Measurements from ENCODE around the gene PSME4.
A peak's percentile ranks its signal among the peaks of the same experiment; 100 is the strongest.
"Not testable (repeated sequence)": the region's sequence is repeated elsewhere in the genome, so short reads cannot be mapped to it uniquely, and the experiment has no call there.

Gene PSME4

GRCh38 chr2:53961478-53962216 is 9.1 kb downstream of the PSME4 start:
- DNase-seq (ENCODE audit: low read depth in 1 of 2, low spot score in 1 of 2); H3K4me3 ChIP-seq (replicated peaks; ENCODE audit: insufficient read depth, low read length): not testable (repeated sequence)
- TF ChIP-seq SPI1 (IDR thresholded peaks at IDR 0.05; ENCODE audit: borderline replicate concordance, low read depth), result peak; percentile 38; the same call in 1 of the 2 replicates

DNA sequence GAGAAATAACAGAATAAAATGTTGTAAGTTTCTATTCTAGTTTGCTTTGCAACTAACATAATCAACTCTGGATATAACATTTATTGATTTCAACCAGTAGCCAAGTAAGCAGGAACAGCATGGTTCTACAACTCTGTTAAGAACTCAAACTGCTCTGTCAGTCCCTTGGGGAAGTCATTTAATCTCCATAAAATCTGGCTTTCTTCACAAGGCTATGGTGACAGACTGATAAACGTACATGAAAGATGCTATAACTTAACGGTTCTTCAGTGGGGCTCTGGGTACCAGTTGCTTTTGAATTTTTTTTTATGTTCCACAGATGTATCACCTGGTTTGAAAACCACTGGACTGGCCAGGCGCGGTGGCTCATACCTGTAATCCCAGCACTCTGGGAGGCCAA is 10.3 kb downstream of the PSME4 start:
- Histone ChIP-seq H3K27me3 (ENCODE audit: insufficient read depth, poor library complexity, severe bottlenecking) (no peaks in the 10 kb centered on the region), H3K27ac (replicated peaks) (no peak overlapping the region), H3K4me3 (replicated peaks; ENCODE audit: insufficient read depth, low read length) (no peak overlapping the region)
- TF ChIP-seq GABPA (IDR thresholded peaks at IDR 0.05; ENCODE audit: low read depth) (no peak), POLR2AphosphoS5 (IDR thresholded peaks at IDR 0.05; ENCODE audit: low read depth) (no peak), REST (IDR thresholded peaks at IDR 0.05; ENCODE audit: insufficient replicate concordance, low read depth) (no peak), SPI1 (IDR thresholded peaks at IDR 0.05; ENCODE audit: borderline replicate concordance, low read depth) (no peak)
- TF ChIP-seq, protein P1, sequence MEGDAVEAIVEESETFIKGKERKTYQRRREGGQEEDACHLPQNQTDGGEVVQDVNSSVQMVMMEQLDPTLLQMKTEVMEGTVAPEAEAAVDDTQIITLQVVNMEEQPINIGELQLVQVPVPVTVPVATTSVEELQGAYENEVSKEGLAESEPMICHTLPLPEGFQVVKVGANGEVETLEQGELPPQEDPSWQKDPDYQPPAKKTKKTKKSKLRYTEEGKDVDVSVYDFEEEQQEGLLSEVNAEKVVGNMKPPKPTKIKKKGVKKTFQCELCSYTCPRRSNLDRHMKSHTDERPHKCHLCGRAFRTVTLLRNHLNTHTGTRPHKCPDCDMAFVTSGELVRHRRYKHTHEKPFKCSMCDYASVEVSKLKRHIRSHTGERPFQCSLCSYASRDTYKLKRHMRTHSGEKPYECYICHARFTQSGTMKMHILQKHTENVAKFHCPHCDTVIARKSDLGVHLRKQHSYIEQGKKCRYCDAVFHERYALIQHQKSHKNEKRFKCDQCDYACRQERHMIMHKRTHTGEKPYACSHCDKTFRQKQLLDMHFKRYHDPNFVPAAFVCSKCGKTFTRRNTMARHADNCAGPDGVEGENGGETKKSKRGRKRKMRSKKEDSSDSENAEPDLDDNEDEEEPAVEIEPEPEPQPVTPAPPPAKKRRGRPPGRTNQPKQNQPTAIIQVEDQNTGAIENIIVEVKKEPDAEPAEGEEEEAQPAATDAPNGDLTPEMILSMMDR (IDR thresholded peaks at IDR 0.05; ENCODE audit: insufficient read depth, low read length), result no peak
- no peak for DNase-seq (ENCODE audit: low read depth in 1 of 2, low spot score in 1 of 2)

More at GRCh38 chr2:53961478-53962216, 9.1 kb downstream of the PSME4 start:
- not testable (repeated sequence) for H3K27me3 ChIP-seq (ENCODE audit: insufficient read depth, poor library complexity, severe bottlenecking)
- H3K27ac ChIP-seq (replicated peaks), result 0 out of 2 replicates have a peak overlapping the region, but pooled peaks have one; percentile 10

GRCh38 chr2:53958443-53958842 is 12.3 kb downstream of the PSME4 start:
- no peak overlapping the region for H3K27ac ChIP-seq (replicated peaks)
- DNase-seq (ENCODE audit: low read depth in 1 of 2, low spot score in 1 of 2), result no peak
- TF ChIP-seq GABPA (IDR thresholded peaks at IDR 0.05; ENCODE audit: low read depth), result no peak
- TF ChIP-seq, protein P1 (IDR thresholded peaks at IDR 0.05; ENCODE audit: insufficient read depth, low read length), result no peak
- no peak for TF ChIP-seq POLR2AphosphoS5 (IDR thresholded peaks at IDR 0.05; ENCODE audit: low read depth)
- TF ChIP-seq SPI1 (IDR thresholded peaks at IDR 0.05; ENCODE audit: borderline replicate concordance, low read depth), result no peak
- TF ChIP-seq REST (IDR thresholded peaks at IDR 0.05; ENCODE audit: insufficient replicate concordance, low read depth), result no peak
- no peaks in the 10 kb centered on the region for H3K27me3 ChIP-seq (ENCODE audit: insufficient read depth, poor library complexity, severe bottlenecking)
- no peak overlapping the region for H3K4me3 ChIP-seq (replicated peaks; ENCODE audit: insufficient read depth, low read length)

DNA sequence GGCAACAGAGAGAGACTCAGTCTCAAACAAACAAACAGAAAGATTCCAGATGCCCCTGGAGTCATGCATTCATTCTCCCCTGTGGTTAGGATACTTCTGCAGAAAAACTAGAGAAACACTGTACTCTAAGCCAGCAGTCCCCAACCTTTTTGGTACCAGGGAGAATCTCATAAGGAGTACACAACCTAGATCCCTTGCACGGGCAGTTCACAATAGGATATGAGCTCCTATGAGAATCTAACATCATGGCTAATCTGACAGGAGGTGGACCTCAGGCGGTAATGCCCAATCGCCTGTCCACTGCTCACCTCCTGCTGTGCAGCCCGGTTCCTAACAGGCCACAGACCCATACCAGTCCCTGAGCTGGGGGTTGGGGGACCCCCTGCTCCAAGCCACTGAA is 18.3 kb downstream of the PSME4 start:
- Histone ChIP-seq H3K27ac (replicated peaks) (no peak overlapping the region), H3K4me3 (replicated peaks; ENCODE audit: insufficient read depth, low read length) (no peak overlapping the region), H3K27me3 (ENCODE audit: insufficient read depth, poor library complexity, severe bottlenecking) (no peaks in the 10 kb centered on the region)
- TF ChIP-seq SPI1 (IDR thresholded peaks at IDR 0.05; ENCODE audit: borderline replicate concordance, low read depth) (no peak), POLR2AphosphoS5 (IDR thresholded peaks at IDR 0.05; ENCODE audit: low read depth) (no peak), REST (IDR thresholded peaks at IDR 0.05; ENCODE audit: insufficient replicate concordance, low read depth) (no peak), GABPA (IDR thresholded peaks at IDR 0.05; ENCODE audit: low read depth) (no peak)
- TF ChIP-seq, protein P1 (IDR thresholded peaks at IDR 0.05; ENCODE audit: insufficient read depth, low read length), result no peak
- DNase-seq (ENCODE audit: low read depth in 1 of 2, low spot score in 1 of 2), result no peak
